ENCODE measurements around the gene FXYD1.

DNA sequence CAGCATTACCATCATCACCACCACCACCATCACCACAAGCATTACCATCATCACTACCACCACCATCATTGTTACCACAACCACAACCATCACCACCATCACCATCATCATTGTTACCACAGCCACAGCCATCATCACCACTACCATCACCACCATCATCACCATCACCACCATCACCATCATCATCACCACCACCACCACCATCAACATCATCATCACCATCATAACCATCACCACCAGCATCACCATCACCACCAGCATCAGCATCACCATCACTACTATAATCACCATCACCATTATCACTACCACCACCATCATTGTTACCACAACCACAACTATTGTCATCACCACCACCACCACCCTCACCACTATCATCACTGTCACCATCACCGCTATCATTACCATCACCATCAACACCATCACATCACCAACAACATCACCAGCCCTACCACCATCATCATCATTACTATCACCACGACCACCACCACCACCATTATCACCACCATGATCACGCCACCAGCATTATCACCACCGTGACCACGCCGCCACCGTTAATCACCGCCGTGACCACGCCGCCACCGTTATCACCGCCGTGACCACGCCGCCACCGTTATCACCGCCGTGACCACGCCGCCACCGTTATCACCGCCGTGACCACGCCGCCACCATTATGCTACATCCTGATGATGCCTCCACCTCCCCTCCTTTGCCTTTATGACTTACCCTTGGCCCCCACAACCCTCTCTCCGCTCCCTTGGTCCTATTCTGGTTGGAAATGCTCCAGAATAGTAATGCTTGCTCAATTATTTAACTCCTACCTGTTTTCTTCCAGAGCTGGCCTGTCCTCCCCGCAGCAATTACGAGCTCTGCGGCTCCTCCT, 33.0 kb upstream of the FXYD1 start:
- TF ChIP-seq, protein P1, sequence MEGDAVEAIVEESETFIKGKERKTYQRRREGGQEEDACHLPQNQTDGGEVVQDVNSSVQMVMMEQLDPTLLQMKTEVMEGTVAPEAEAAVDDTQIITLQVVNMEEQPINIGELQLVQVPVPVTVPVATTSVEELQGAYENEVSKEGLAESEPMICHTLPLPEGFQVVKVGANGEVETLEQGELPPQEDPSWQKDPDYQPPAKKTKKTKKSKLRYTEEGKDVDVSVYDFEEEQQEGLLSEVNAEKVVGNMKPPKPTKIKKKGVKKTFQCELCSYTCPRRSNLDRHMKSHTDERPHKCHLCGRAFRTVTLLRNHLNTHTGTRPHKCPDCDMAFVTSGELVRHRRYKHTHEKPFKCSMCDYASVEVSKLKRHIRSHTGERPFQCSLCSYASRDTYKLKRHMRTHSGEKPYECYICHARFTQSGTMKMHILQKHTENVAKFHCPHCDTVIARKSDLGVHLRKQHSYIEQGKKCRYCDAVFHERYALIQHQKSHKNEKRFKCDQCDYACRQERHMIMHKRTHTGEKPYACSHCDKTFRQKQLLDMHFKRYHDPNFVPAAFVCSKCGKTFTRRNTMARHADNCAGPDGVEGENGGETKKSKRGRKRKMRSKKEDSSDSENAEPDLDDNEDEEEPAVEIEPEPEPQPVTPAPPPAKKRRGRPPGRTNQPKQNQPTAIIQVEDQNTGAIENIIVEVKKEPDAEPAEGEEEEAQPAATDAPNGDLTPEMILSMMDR (IDR thresholded peaks at IDR 0.05), result no peak
- TF ChIP-seq POLR2AphosphoS5 (IDR thresholded peaks at IDR 0.05), result no peak
- no peak for TF ChIP-seq POLR2A (IDR thresholded peaks at IDR 0.05)
- TF ChIP-seq EP300 (IDR thresholded peaks at IDR 0.05), result no peak
